ENCODE measurements around the gene PSMG3.

PSMG3 gene

DNA sequence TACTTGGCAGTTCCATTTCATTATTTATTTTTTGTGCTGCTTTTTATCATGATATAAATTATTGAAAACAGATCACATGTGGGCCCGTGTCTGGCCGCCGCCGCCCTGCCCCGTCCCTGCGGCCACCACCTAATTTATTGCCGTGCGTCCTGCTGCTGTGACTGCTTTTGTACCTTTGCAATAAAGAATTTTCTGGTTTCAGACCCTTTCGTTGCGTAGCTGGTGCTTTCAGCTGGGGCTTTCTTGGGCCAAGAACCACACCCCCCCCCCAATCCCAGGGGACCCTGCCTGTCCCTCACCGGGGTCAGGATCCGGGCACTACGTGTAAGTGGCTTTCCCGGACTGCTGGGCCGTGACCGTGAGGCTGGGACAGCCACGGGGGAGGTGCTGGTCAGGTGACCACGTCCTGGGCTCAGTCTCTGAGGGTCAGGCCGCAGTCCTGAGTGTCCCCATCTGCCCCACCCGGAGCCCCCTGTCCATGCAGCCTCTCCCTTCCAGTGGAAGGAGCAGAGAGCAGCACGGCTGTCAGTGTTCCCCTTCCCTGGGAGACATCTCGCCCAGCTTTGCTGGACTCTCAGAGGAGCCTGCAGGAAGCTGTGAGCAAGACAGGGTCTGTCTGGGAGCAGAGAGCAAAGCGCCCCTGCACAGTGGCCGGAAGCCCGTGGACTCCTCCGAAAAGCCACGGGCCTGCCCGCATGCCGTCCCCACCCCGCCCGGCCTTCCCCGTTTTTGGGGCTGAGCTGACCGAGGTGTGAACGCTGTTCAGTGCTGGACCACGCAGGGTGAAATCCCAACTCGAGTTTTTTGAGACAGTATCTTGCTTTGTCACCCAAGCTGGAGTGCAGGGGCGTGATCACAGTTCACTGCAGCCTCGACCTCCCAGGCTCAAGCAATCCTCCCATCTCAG lies 26.7 kb downstream of the PSMG3 start:
- DNase-seq, result no peak

DNA sequence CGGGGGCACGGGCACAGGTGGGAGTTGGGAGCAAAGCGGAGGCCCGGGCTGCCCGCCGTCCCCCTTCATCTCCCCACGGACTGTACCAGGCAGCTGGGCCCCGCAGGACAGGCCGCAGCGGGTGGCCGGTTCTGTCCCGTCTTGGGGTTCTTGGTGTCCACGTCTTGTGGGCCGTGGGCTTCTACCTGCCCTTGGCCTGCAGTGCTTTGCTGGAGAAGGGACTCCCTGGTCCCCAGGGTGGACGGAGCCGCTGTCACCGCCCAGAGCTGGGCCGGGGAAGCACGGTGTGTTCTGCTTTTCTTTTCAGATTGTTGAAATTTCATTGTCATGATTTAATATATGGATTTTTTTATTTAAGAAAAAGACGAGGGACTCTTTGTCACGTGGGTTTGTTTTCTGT lies 27.5 kb downstream of the PSMG3 start:
- DNase-seq, result no peak

DNA sequence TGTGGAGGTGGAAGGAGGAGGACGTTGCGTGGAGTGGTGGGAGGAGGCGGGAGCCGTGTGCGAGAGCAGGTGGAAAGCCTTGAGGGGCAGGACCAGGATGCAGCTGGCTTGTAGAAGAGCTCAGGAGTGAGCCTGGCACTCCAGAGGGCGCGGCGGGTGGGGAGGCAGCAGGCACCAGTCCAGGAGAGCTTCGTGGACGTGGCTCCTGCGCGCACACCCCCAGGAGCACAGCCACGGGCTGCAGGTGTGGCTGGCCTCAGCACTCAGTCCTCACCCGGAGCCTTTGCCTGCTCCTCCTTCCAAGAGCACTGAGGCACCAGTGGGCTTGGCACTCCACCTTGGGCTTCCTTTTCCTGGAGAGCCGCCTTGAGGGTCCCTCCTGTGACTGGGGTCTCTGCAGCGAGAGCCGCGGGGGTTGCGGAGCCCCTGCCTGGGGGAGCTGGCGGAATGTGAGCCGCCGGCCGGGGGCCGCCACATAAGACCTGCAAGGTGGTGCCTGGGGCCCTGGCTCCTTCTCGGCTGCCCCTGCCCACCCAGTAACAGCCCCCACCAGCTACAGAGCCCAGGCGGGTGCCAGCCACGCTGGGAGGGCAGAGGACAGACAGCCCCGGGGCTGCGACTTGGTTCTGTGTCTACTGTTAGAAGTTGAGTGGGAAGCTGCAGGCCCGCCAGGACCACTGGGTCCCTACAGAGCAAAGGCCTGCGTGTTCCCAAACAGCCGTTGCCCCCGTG lies 28.2 kb downstream of the PSMG3 start:
- DNase-seq, result no peak

DNA sequence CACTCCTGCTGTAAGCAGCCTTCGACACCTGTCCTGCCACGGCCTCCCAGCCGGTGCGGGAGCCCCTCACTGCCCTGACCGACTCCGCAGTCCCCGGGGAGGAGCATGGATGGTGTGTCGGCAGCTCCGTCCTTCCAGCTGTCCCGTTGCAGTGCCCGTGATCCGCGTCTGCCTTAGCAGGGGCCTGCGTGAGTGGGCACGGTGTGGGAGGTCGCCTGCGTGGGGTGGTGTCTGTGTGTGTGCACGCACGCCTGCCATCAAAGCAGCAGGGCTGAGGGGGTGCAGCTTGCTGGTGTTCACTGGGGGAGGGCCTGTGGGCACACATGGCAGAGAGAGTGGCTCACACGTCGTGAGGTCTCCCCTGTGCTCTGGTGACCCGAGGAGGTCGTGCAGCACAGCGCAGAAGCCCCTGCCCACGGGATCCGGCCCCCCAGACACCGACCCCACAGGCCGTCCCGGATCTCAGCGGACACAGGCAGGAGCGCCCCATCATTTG lies 29.0 kb downstream of the PSMG3 start:
- no peak for DNase-seq

DNA sequence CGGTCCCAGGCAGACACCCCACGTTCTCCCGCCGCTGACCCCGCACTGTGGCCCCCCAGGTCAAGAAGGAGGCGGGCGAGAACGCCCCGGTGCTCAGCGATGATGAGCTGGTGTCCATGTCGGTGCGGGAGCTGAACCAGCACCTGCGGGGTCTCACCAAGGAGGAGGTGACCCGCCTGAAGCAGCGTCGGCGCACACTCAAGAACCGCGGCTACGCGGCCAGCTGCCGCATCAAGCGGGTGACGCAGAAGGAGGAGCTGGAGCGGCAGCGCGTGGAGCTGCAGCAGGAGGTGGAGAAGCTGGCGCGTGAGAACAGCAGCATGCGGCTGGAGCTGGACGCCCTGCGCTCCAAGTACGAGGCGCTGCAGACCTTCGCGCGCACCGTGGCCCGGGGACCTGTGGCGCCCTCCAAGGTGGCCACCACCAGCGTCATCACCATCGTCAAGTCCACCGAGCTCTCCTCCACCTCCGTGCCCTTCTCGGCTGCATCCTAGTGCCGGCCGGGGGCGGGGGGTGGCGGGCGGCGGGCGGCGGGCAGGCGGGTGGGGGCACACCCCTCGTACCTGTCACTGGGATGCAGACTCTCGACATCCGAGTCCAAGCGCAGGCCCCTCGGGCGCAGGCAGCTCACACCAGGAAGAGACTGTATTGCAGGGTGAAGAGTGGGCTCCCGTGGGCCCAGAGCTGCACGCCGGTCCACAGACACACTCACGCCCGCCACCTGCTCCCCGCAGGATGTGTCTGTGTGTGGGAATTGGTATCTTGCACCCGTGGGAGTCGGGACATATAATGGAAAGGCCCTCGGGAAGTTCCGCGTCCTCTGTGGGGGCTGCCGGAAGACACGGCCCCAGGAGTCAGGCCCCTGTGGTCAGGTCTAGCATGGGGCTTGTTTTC lies 29.7 kb downstream of the PSMG3 start:
- no peak for DNase-seq

DNA sequence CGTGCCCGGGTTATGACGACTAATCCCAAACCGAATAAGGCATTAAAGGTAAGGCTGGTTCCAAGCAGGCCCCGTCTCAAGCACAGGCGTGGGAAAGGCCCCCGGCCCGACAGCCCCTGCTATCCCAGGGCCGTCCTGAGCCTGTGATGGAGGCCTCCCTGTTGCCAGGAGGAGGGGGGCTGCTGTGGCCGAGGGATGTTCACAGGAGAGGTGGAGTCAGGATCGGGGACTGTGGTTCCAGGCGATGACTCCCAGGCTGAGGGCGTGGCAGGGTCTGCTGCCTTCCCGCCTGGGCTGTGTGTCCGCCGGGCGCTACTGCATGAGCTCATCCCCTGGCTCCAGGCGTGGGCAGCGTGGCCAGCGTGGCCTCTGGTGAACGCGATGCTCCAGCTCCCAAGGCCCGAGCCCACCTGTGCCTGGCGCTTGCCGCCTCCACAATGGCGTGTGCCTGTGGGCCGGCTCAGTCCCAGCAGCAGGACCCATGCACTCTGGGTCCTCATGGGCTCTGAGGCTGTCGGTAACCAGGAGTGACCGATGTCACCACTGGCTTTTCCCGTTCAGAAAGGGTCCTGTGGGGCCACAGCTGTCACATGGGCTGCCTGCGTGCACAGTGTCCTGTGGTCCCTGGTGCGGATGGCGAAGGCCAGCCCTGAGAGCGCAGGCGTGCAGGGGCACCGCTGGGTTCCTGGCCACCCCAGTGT lies 30.5 kb downstream of the PSMG3 start:
- no peak for DNase-seq

DNA sequence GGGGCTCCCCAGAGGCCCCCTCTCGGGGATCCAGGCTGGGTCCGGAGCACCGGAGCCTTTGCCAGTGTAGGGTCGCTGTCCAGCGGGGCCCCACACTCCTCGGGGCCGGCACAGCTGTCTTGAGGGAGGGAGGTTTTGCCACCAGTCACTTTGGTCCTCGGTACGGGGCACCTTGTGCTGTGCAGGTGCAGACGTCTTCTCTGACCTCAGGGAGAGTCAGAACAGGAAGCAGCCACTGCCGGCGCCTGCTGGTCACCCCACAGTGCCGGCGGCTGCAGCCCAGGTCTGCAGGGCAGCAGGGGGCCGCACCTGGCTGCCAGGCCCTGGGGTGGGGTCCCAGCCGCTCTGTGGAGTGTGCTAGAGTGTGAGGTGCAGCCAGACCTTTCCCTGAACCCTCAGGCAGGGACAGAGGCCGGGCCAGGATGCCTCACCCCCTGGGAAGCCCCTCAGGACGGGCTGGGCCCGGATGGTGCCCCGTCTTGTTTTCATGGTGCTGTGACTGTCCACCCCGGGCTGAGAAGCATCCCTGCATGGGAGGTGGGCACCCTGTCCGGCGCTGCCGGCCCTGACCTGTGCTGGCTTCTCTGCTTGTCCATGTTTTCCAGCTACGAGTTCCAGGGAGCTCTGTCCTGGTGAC lies 31.2 kb downstream of the PSMG3 start:
- no peak for DNase-seq

DNA sequence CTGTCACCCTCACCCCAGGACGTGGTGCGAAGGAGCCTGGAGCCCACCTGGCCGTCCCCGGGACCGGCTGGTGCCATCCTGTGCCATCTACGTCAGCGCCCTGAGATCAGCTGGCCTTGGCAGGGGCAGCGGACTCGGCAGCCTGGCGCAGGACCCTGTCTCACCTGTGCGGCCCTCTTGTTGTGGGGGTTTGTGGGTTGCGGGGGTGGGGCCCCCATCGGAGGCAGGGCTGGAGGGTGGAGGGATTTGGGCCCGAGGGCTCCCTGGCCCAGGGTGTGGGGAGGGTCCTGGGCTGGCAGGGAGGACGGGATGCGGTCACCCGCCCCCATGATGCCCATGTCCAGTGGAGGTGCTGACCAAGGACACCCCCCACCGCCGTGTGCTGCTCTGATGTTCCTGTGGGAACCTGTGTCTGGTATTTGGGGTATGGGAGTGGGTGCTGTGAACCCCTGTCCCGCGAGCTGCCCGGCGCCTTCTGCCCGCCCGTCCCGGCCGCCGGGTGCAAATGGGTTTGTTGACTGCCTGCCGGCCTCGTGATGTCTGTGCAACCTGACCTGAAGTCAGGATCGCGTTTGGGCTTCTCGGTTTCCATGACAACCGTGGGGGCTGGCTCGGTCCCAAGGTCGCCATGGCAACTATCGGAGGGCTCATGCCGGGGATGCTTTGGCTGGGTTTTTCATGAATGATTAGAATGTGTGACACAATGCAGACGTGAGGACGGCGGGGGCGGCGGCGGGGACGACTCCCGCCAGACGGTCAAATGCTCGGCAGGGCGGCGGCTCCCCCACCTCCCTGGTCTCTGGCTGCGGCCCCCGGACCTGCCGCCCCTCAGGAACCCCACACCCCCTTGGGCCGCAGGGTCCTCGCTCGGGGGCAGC lies 32.1 kb downstream of the PSMG3 start:
- DNase-seq, result no peak

DNA sequence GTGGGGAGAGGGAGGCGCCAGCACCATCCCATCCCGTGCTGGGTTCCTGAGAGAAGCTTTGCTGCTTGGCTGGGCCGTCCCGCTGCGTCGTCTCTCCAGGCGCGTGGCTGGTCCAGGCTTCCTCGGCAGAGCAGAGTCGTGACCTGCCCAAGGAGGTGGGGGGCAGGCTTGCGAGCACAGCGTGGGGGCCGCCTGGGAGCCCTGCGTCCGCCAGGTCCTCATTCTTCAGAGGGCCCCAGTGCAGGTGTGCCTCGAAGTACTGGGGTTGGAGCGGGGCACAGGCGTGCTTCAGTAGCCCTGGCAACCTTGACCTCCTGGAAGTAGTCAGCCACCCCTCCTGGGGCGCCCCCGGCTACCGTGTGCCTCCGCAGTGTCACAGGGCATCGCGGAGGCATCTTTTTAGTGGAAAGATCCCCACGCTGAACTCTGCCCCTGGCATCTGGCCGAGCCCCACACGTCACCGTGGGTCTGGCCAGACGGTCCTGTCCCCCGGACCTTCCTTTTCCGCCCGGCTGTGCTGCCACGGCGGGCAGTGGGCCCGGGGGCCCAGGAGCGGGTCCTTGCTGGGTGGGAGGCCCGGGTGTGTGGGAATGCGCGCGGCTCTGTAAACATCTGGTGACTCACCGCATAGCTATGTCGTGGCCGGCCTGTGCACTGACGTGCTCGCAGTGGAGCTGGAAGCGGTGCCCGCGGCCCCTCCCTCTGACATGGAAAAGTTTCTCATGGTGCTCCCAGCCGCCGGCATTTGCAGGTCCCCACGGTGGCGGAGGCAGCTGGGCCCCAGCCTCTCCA lies 32.9 kb downstream of the PSMG3 start:
- DNase-seq, result no peak

DNA sequence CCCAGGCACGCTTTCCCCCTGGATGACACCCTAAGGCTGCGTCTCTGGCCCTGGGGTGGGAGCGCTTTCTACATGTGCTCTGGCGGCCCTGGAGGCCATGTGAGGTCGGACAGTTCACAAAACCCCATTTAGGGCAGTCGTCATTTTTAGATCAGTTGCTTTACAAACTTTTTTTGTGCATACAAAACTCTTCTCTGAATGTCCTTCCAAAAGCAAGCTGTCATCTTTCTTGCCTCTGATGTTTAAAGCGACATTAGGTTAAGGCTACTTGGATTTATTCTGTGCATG lies 33.4 kb downstream of the PSMG3 start:
- DNase-seq, result no peak

DNA sequence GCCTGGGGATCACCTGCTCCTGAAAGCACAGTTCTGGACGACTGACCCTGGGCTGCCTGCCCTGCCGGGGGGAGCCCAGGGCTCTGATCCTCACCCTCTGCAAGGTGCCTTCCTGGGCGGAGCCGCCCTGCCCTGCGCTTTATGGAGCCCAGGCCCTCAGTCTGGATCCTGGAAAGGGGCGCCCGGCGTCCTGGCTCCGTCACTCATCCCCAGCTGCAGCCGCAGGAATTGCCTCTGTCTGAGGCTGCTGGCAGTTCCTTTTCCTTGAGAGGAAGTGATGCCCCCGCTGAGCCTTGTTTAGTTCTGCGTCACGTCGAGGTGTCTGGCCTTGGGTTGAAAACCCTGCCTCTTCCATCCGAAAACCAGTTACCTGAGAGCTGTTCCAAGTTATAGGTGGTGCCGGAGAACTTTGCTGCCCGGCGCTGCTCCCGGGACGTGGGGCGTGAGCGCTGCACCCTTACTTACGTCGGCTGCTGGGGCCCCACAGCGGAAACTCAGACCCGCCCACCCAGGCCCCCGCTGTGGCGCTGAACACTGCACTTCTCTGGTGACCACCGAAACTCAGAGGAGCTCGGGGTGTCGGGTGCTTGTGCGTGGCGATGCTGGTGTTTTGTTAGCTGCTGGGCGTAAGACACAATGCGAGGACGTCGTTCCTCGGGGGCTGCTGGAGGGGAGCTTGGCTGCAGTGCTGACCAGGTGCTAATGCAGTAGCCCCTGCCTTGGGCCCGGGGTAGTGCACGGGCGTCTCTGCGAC lies 34.0 kb downstream of the PSMG3 start:
- DNase-seq, result no peak

DNA sequence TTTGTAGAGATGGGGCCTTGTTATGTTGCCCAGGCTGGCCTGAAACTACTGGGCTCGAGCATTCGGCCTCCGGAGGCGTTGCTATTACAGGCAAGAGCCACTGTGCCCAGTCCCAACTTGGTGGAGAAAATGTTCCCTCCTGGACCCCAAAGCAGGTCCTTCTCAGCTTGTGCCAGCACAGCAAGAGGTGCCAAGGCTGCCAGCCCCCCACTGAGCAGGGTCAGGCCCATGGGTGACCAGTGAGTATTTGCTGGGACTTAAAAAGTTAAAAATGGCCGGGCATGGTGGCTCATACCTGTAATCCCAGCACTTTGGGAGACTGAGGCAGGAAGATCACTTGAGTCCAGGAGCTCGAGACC lies 34.8 kb downstream of the PSMG3 start:
- no peak for DNase-seq

DNA sequence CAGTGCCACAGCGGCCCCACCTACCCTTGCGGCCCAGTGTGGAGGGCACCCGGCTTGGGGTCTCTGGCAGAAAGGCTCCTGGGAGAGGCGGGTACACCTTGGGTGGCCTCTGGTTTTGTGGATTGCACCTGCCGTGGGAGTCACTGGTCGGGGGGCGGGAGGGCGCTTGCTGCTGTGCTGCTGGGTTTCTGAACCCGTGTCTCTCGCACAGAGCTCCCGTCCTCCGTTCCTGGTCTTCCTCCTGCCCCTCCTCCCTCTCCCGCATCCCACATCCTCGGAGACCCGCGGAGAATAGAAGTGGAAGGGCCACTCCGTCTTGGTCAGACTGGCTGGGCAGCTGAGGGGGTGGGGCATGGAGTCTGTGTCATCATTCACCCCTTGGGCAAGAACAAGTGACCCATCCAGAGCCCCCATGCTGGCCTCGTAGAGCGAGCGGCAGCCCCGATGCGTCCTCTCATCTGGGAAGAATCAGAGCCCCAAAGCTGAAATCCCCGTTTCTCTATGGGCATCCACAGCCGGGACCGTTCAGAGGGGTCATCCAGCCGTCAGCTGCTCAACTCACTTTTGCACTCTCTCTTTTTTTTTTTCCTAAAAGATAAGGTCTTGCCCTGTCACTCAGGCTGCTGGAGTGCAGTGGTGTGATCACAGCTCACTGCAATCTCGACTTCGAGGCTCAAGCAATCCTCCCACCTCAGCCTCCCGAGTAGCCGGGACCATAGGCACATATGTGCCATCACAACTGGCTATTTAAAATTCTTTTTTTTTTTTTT lies 35.3 kb downstream of the PSMG3 start:
- DNase-seq, result no peak

DNA sequence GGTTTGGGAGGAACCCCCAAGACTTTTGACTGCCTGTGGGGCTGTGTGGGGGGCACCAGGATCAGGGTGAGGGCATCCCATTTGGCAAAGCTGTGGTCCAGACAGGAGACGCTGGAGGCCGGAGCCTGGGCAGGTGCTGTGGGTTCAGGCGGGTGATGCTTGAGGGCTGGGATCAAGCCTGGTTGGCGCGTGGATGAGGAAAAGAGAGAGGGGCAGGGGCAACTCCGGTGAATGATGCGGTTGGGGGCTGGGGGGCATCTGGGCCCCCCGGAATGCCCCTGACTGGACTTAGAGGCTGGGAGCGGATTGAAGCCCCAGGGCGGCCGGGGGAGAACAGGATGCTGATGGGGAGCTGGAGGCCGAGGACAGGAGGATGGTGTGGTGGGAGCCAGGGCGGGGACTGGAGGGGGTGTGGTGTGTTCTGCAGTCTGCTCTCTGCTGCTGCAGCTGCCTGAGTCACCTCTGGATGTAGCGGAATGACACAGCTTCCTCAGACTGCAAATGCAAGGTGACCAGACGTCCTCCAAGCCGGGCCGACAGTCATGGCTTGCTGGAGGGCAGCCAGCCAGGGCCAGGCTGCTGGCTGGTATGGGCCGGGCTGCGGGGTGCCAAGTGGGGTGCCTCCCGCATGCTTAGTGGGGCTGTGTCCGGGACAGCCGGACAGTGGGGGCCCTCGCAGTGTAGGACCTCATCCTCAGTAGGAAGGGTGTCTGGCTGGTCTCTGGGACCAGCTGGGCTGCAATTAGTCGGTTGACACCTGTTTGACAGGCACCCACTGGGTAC lies 36.1 kb downstream of the PSMG3 start:
- peak; percentile 16 to 50 for DNase-seq

DNA sequence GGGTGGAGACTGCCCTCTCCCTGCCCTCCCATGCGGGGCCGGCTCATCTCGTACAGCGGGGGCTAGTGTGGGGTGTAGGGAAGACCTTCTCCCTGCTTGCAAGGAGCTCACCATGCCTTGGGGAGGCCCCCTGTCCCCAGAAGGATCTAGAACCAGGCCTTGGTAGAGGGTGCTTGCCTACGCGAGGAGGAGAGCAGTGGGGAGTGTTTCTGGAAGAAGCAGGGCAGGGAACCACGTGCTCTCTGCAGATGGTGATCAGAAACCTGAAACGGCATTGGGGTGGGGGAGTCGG lies 36.6 kb downstream of the PSMG3 start:
- DNase-seq, result no peak

DNA sequence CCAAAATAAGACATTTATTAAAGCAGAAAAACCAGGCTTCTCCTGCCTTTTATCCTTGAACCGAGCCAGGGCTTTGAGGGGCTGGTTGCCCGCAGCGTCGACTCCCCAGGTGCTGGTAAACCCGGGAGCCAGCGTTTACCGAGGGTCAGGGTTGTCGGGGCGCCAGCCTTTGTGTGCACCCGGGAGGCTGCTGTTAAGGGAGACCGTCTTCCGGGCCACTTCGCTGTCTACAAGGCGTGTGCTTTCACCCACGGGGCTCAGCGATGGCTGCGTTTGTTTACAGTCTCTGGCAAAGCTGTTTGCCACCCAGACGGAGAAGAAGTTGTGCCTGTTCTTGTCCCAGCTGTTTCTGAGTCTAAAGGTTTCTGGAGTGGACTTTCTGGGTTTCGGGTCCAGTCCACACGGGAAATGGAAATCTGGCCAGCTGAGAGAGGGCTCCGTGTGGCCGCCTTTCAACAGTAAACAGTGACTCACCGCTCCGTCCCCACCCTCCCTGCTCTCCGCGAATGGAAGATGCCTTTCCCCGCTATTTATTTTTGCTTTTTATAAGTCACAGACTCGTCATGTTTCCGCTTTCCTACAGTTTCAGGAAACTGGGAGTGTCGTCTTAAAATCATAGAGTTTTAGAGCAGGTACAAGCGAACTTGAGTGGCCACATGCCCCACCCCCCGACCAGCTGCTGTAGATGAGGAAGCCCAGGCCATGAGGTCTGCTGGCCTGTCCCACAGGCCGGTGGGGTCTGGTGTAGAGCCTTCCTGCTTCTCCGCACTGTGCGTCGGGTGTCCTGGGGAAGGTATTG lies 37.2 kb downstream of the PSMG3 start:
- DNase-seq, result peak; percentile 67 to 76

DNA sequence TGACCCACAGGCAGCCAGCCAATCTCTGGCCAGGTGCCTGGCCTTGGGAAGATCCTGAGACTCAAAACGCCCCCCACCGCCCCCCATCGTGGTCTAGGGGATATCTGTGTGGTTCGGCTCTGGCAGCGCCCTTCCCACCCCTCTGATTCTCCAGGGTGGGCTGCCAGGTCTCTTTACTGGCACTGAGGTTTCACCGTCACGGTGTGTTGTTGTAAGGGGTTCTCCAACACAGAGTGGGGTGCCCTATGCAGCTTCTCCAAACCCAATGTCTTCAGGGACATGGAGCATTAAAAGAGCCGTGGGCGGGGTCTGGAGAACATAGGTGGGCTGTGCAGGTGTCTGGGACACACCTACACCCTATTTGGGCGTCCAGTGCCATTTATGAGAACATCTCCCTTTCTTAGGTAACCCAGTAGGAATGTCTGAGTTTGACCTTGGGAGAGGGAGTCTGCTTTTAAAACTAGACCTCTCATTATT lies 37.8 kb downstream of the PSMG3 start:
- peak in 1 of 2 donors; percentile 32 for DNase-seq

Data from CD4-positive, alpha-beta T cell treated with Interferon alpha-2 for 1 hour (primary cell).